Measurements from ENCODE around the gene CFP.
A peak's percentile ranks its signal among the peaks of the same experiment; 100 is the strongest.

CFP gene

GRCh38 chrX:47625365-47625764 is 4.4 kb downstream of the CFP start:
- H3K9ac ChIP-seq (ENCODE audit: low read length), result no peak overlapping the region
- H3K4me2 ChIP-seq (ENCODE audit: low read length), result no peak overlapping the region
- H3K23ac ChIP-seq (ENCODE audit: low read length), result no peak overlapping the region
- no peak overlapping the region for H3K4ac ChIP-seq (ENCODE audit: low read depth, low read length)
- no peak overlapping the region for H2BK120ac ChIP-seq (ENCODE audit: low read depth, low read length)
- H4K5ac ChIP-seq (ENCODE audit: low read length), result no peak overlapping the region
- no peak overlapping the region for H3K56ac ChIP-seq (ENCODE audit: low read length)
- H3K4me3 ChIP-seq (ENCODE audit: low read length), result no peak overlapping the region
- no peak overlapping the region for H2BK15ac ChIP-seq (replicated peaks; ENCODE audit: low read depth)
- no peak overlapping the region for H2AK5ac ChIP-seq (ENCODE audit: low read length)
- no peak overlapping the region for H2BK5ac ChIP-seq (ENCODE audit: low read length)
- no peaks in the 10 kb centered on the region for H3K79me1 ChIP-seq (ENCODE audit: low read length)
- no peaks in the 10 kb centered on the region for H3K79me2 ChIP-seq (ENCODE audit: control insufficient read depth, insufficient read depth, low read length)
- no peaks in the 10 kb centered on the region for H3K36me3 ChIP-seq (ENCODE audit: control insufficient read depth, insufficient read depth, low read length)
- no peaks in the 10 kb centered on the region for H3K4me1 ChIP-seq (ENCODE audit: control insufficient read depth, low read depth, low read length)
- no peak overlapping the region for H4K8ac ChIP-seq (ENCODE audit: low read depth, low read length)
- H3K18ac ChIP-seq (ENCODE audit: low read length), result no peak overlapping the region
- no peak overlapping the region for H3K27ac ChIP-seq (ENCODE audit: low read depth, low read length)
- H3K27me3 ChIP-seq (ENCODE audit: insufficient read depth, low read length, poor library complexity), result no peaks in the 10 kb centered on the region
- DNase-seq, result no peak
- WGBS (ENCODE audit: extremely low coverage, insufficient coverage, low lambda C conversion rate), result no CpG with 5 or more reads among the region's 2 CpGs

- Histone ChIP-seq H3K9ac (ENCODE audit: low read length) (peak overlapping the region; percentile 54), H3K4me3 (ENCODE audit: low read length) (no peak overlapping the region), H4K5ac (ENCODE audit: low read length) (no peak overlapping the region), H3K27me3 (ENCODE audit: insufficient read depth, low read length, poor library complexity) (no peaks in the 10 kb centered on the region), H2BK15ac (replicated peaks; ENCODE audit: low read depth) (no peak overlapping the region), H4K8ac (ENCODE audit: low read depth, low read length) (no peak overlapping the region), H3K27ac (ENCODE audit: low read depth, low read length) (no peak overlapping the region), H3K4ac (ENCODE audit: low read depth, low read length) (no peak overlapping the region), H3K18ac (ENCODE audit: low read length) (no peak overlapping the region), H2BK120ac (ENCODE audit: low read depth, low read length) (no peak overlapping the region), H3K36me3 (ENCODE audit: control insufficient read depth, insufficient read depth, low read length) (no peaks in the 10 kb centered on the region), H3K79me2 (ENCODE audit: control insufficient read depth, insufficient read depth, low read length) (no peaks in the 10 kb centered on the region), H3K79me1 (ENCODE audit: low read length) (no peaks in the 10 kb centered on the region), H3K56ac (ENCODE audit: low read length) (peak overlapping the region; percentile 83), H2AK5ac (ENCODE audit: low read length) (no peak overlapping the region), H2BK5ac (ENCODE audit: low read length) (no peak overlapping the region), H3K23ac (ENCODE audit: low read length) (no peak overlapping the region), H3K4me2 (ENCODE audit: low read length) (peak overlapping the region; percentile 36), H3K4me1 (ENCODE audit: control insufficient read depth, low read depth, low read length) (no peaks in the 10 kb centered on the region)
- no CpG with 5 or more reads among the region's 35 CpGs for WGBS (ENCODE audit: extremely low coverage, insufficient coverage, low lambda C conversion rate)
- DNase-seq, result peak; percentile 91
Measured at GRCh38 chrX:47623540-47624027, 6.1 kb downstream of the CFP start.

GRCh38 chrX:47621851-47622250 is 7.9 kb downstream of the CFP start:
- Histone ChIP-seq H2BK15ac (replicated peaks; ENCODE audit: low read depth) (no peak overlapping the region), H3K4ac (ENCODE audit: low read depth, low read length) (no peak overlapping the region)
- no CpG with 5 or more reads among the region's 6 CpGs for WGBS (ENCODE audit: extremely low coverage, insufficient coverage, low lambda C conversion rate)

GRCh38 chrX:47620303-47620685 is 9.4 kb downstream of the CFP start:
- DNase-seq, result no peak
- no peak overlapping the region for H3K4me3 ChIP-seq (ENCODE audit: low read length)

More at GRCh38 chrX:47621851-47622250, 7.9 kb downstream of the CFP start:
- Histone ChIP-seq H3K4me2 (ENCODE audit: low read length) (no peak overlapping the region), H3K56ac (ENCODE audit: low read length) (no peak overlapping the region), H3K36me3 (ENCODE audit: control insufficient read depth, insufficient read depth, low read length) (no peaks in the 10 kb centered on the region), H2BK120ac (ENCODE audit: low read depth, low read length) (no peak overlapping the region), H2AK5ac (ENCODE audit: low read length) (no peak overlapping the region), H3K4me3 (ENCODE audit: low read length) (no peak overlapping the region), H3K79me1 (ENCODE audit: low read length) (no peaks in the 10 kb centered on the region), H2BK5ac (ENCODE audit: low read length) (no peak overlapping the region), H4K5ac (ENCODE audit: low read length) (no peak overlapping the region), H3K27ac (ENCODE audit: low read depth, low read length) (no peak overlapping the region), H3K27me3 (ENCODE audit: insufficient read depth, low read length, poor library complexity) (no peaks in the 10 kb centered on the region), H3K23ac (ENCODE audit: low read length) (no peak overlapping the region), H3K4me1 (ENCODE audit: control insufficient read depth, low read depth, low read length) (no peaks in the 10 kb centered on the region), H3K79me2 (ENCODE audit: control insufficient read depth, insufficient read depth, low read length) (no peaks in the 10 kb centered on the region), H4K8ac (ENCODE audit: low read depth, low read length) (no peak overlapping the region), H3K18ac (ENCODE audit: low read length) (no peak overlapping the region), H3K9ac (ENCODE audit: low read length) (no peak overlapping the region)
- DNase-seq, result no peak

GRCh38 chrX:47619486-47620302 is 10.0 kb downstream of the CFP start, which contains the start of gene SYN1:
Gene SYN1 (minus strand): TSS chrX:47619857. CDS start chrX:47619728, 129 bp downstream.
- no peaks in the 10 kb centered on the region for H3K27me3 ChIP-seq (ENCODE audit: insufficient read depth, low read length, poor library complexity)
- no peak within 1 kb of the TSS for H2BK15ac ChIP-seq (replicated peaks; ENCODE audit: low read depth)
- no peak within 1 kb of the TSS for H4K5ac ChIP-seq (ENCODE audit: low read length)
- DNase-seq, result peak; percentile 82
- no peak within 1 kb of the TSS for H2AK5ac ChIP-seq (ENCODE audit: low read length)
- no peaks in the 10 kb centered on the region for H3K79me2 ChIP-seq (ENCODE audit: control insufficient read depth, insufficient read depth, low read length)
- no peak within 1 kb of the TSS for H3K18ac ChIP-seq (ENCODE audit: low read length)
- H3K9ac ChIP-seq (ENCODE audit: low read length), result no peak within 1 kb of the TSS
- H2BK5ac ChIP-seq (ENCODE audit: low read length), result no peak within 1 kb of the TSS
- no peaks in the 10 kb centered on the region for H3K79me1 ChIP-seq (ENCODE audit: low read length)
- H2BK120ac ChIP-seq (ENCODE audit: low read depth, low read length), result no peak within 1 kb of the TSS
- H3K23ac ChIP-seq (ENCODE audit: low read length), result no peak within 1 kb of the TSS
- H4K8ac ChIP-seq (ENCODE audit: low read depth, low read length), result no peak within 1 kb of the TSS
- H3K4me2 ChIP-seq (ENCODE audit: low read length), result no peak within 1 kb of the TSS
- H3K4ac ChIP-seq (ENCODE audit: low read depth, low read length), result no peak within 1 kb of the TSS
- H3K27ac ChIP-seq (ENCODE audit: low read depth, low read length), result no peak within 1 kb of the TSS
- no peak within 1 kb of the TSS for H3K56ac ChIP-seq (ENCODE audit: low read length)
- H3K4me3 ChIP-seq (ENCODE audit: low read length), result no peak within 1 kb of the TSS
- WGBS (ENCODE audit: extremely low coverage, insufficient coverage, low lambda C conversion rate), result no CpG with 5 or more reads among the region's 88 CpGs
- H3K36me3 ChIP-seq (ENCODE audit: control insufficient read depth, insufficient read depth, low read length), result no peaks in the 10 kb centered on the region
- no peaks in the 10 kb centered on the region for H3K4me1 ChIP-seq (ENCODE audit: control insufficient read depth, low read depth, low read length)

More at GRCh38 chrX:47620303-47620685, 9.4 kb downstream of the CFP start:
- Histone ChIP-seq H3K79me2 (ENCODE audit: control insufficient read depth, insufficient read depth, low read length) (no peaks in the 10 kb centered on the region), H3K36me3 (ENCODE audit: control insufficient read depth, insufficient read depth, low read length) (no peaks in the 10 kb centered on the region), H4K8ac (ENCODE audit: low read depth, low read length) (no peak overlapping the region), H3K4ac (ENCODE audit: low read depth, low read length) (no peak overlapping the region), H3K4me2 (ENCODE audit: low read length) (no peak overlapping the region), H3K4me1 (ENCODE audit: control insufficient read depth, low read depth, low read length) (no peaks in the 10 kb centered on the region), H3K18ac (ENCODE audit: low read length) (no peak overlapping the region), H2BK120ac (ENCODE audit: low read depth, low read length) (no peak overlapping the region), H3K27ac (ENCODE audit: low read depth, low read length) (no peak overlapping the region), H3K9ac (ENCODE audit: low read length) (no peak overlapping the region), H2AK5ac (ENCODE audit: low read length) (no peak overlapping the region), H2BK15ac (replicated peaks; ENCODE audit: low read depth) (no peak overlapping the region), H4K5ac (ENCODE audit: low read length) (no peak overlapping the region), H3K27me3 (ENCODE audit: insufficient read depth, low read length, poor library complexity) (no peaks in the 10 kb centered on the region), H3K56ac (ENCODE audit: low read length) (no peak overlapping the region), H3K79me1 (ENCODE audit: low read length) (no peaks in the 10 kb centered on the region), H3K23ac (ENCODE audit: low read length) (no peak overlapping the region), H2BK5ac (ENCODE audit: low read length) (no peak overlapping the region)
- WGBS (ENCODE audit: extremely low coverage, insufficient coverage, low lambda C conversion rate), result no CpG with 5 or more reads among the region's 9 CpGs

Measured in mesendoderm (in vitro differentiated cells).